Gastrocnemius medialis (tissue), 4 donors: ENCODE data around the gene ARHGDIA. TPM values are rescaled to one million over a fixed set of nuclear protein-coding genes. Genes with fewer than 3 reads are reported as not detected.

Source experiments
- ATAC-seq, 2 donors: fragments of 150-250 bp; one replicate each; pipeline ENCODE4 v1.9.1; 2016
- DNase-seq, 2 donors: peaks; one replicate each; pipeline ENCODE4 v3.0.0-alpha.2; 2019
- H3K27ac ChIP-seq, 4 donors: fragments of 200-600 bp; sonication (generic); 1 replicate in 1 of 4; 2 replicates in 3 of 4; pipeline ENCODE4 v1.5.1; 2016 to 2018; ENCODE audit warnings: mild to moderate bottlenecking in 2 of 4, moderate library complexity in 1 of 4
- H3K27me3 ChIP-seq, 3 donors: fragments of 200-600 bp; sonication (generic) in 2 of 3; 1 replicate in 1 of 3; 2 replicates in 2 of 3; pipeline versions ENCODE4 v1.5.1 to v1.6.0; 2016 to 2019; ENCODE audit warnings: mild to moderate bottlenecking in 1 of 3, moderate library complexity in 1 of 3
- H3K36me3 ChIP-seq, 2 donors: fragments of 200-600 bp; sonication (generic) in 1 of 2; one replicate each; pipeline ENCODE4 v1.5.1; 2017 to 2018
- H3K4me1 ChIP-seq, 2 donors: fragments of 200-600 bp; sonication (generic) in 1 of 2; one replicate each; pipeline ENCODE4 v1.5.1; 2016 to 2017; ENCODE audit warnings: mild to moderate bottlenecking in 2 of 2
- H3K4me3 ChIP-seq, 4 donors: fragments of 200-600 bp; sonication (generic) in 3 of 4; 1 replicate in 1 of 4; 2 replicates in 3 of 4; pipeline ENCODE4 v1.5.1; 2016 to 2019; ENCODE audit warnings: mild to moderate bottlenecking in 2 of 4
- H3K9me3 ChIP-seq, 3 donors: fragments of 200-600 bp; sonication (generic) in 2 of 3; 1 replicate in 1 of 3; 2 replicates in 2 of 3; pipeline ENCODE4 v1.5.1; 2016 to 2019
- POLR2A ChIP-seq, 2 donors: fragments of 450-650 bp; IDR thresholded peaks; one replicate each; pipeline ENCODE4 v1.6.1; 2017; ENCODE audit warnings: antibody characterized with exemption in 2 of 2, mild to moderate bottlenecking in 2 of 2, moderate library complexity in 2 of 2
- in situ Hi-C, 4 donors: fragments of 200-750 bp; cut with MboI; loops; one replicate each; pipeline versions ENCODE4 v1.15.0 to v1.8.0; 2017; ENCODE audit warnings: low sequenced_read_pairs in 4 of 4
- intact Hi-C: fragments of 100-400 bp; cut with DNase I; formaldehyde crosslinking; loops from one replicate; pipeline ENCODE4 v1.15.1; 2023; ENCODE audit warnings: low total_unique reads
- total RNA-seq, 4 donors: library from RNA; depleted of rRNA; stranded (reverse); fragments of >200 nt; gene quantifications; one replicate each; pipeline versions ENCODE4 v1.1.0 to v1.2.3, GENCODE V29; 2016
- TF ChIP-seq, protein P1 (sequence below), 5 experiments: fragments of 450-650 bp in 3 of 5; fragments of 200-600 bp in 2 of 5; sonication (generic) in 2 of 5; IDR thresholded peaks in 4 of 5; conservative IDR thresholded peaks in 1 of 5; 1 replicate in 4 of 5; 2 replicates in 1 of 5; pipeline ENCODE4 v1.5.1; 2016 to 2019; ENCODE audit warnings: antibody characterized with exemption in 5 of 5, mild to moderate bottlenecking in 3 of 5, moderate library complexity in 3 of 5

The ARHGDIA gene
- total RNA-seq, 4 donors from 2014 or later = 52.1 to 122 (median 64.4) TPM

DNA sequence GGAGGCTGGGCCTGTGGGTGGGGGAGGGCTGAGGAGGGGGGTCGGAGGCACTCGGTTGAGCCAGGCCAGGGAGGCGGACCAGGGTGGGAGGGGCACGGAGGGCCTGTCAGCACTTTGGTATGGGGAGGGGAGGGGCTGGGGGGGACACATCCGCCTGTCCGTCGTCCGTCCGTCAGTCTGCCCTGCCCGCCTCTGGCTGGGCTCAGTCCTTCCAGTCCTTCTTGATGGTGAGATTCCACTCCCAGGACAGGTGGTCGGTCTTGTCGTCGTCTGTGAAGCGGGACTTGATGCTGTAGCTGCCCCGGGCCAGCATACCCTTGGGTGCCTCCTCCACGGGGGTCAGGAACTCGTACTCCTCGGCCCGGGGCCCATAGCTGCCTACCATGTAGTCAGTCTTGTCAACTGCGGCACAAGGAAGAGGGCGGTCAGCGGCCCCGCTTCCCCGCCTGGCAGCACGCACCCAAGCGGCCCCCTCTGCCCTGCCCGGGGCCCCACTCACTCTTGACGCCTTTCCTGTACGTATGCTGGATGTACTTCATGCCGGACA is 2.4 kb downstream of the ARHGDIA start:
- intact Hi-C loops = no loop called here
- Histone ChIP-seq H3K4me1 (peaks cover 42 to 54% of the 10 kb centered on the region in 2 donors), H3K27ac (peak overlapping the region; percentile 94 to 99 (median 97)), H3K9me3 (no peaks in the 10 kb centered on the region), H3K4me3 (no peak overlapping the region), H3K27me3 (no peaks in the 10 kb centered on the region), H3K36me3 (peaks cover 0 to 21% of the 10 kb centered on the region in 2 donors)
- TF ChIP-seq, protein P1, sequence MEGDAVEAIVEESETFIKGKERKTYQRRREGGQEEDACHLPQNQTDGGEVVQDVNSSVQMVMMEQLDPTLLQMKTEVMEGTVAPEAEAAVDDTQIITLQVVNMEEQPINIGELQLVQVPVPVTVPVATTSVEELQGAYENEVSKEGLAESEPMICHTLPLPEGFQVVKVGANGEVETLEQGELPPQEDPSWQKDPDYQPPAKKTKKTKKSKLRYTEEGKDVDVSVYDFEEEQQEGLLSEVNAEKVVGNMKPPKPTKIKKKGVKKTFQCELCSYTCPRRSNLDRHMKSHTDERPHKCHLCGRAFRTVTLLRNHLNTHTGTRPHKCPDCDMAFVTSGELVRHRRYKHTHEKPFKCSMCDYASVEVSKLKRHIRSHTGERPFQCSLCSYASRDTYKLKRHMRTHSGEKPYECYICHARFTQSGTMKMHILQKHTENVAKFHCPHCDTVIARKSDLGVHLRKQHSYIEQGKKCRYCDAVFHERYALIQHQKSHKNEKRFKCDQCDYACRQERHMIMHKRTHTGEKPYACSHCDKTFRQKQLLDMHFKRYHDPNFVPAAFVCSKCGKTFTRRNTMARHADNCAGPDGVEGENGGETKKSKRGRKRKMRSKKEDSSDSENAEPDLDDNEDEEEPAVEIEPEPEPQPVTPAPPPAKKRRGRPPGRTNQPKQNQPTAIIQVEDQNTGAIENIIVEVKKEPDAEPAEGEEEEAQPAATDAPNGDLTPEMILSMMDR (IDR thresholded peaks at IDR 0.05 in 4 of 5, conservative IDR thresholded peaks at IDR 0.05 in 1 of 5) = no peak
- TF ChIP-seq POLR2A (IDR thresholded peaks at IDR 0.05) = no peak
- ATAC-seq (no peak), DNase-seq (no peak)
- in situ Hi-C loops = no loop called here

DNA sequence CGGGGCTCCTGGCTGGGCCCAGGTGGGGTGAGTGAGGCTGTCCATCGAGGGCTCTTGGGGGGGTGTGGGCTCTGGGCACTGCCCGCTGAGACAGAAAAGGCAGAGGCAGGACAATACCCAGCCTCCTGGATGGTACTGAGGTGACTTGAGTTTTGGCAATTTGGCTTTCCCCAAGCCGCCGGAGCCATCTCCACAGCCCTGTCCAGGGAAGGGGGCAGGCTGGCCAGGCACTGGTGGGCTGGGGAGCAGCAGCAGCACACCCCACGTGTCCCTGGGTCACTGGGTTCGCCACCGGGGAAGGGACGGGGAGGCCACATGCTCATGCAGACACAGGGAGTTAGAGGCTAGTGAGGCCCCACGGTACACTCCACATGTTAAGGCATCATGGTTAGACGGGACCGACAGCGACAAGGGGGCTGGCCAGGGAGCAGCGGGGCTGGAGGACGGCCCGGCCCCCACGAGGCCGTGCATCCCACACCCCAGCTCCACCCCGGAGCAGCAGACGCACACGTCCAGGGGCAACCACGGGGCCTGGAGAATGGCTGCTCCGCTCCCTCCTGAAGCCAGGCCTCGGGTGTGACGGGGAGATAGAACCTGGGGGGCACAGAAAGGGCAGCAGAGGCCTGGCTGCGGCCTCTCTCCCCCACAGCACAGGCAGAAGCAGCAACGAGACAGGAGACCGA is 3.0 kb downstream of the ARHGDIA start:
- in situ Hi-C loops = no loop called here
- no peaks in the 10 kb centered on the region for H3K27me3 ChIP-seq
- TF ChIP-seq, protein P1 (IDR thresholded peaks at IDR 0.05 in 4 of 5, conservative IDR thresholded peaks at IDR 0.05 in 1 of 5) = no peak
- TF ChIP-seq POLR2A (IDR thresholded peaks at IDR 0.05) = no peak
- H3K27ac ChIP-seq = peak overlapping the region; percentile 94 to 99 (median 97)
- H3K4me1 ChIP-seq = peaks cover 48 to 60% of the 10 kb centered on the region in 2 donors
- no peak for ATAC-seq
- intact Hi-C loops = no loop called here
- no peak overlapping the region for H3K4me3 ChIP-seq
- no peak for DNase-seq
- peaks cover 0 to 21% of the 10 kb centered on the region in 2 donors for H3K36me3 ChIP-seq
- H3K9me3 ChIP-seq = no peaks in the 10 kb centered on the region

DNA sequence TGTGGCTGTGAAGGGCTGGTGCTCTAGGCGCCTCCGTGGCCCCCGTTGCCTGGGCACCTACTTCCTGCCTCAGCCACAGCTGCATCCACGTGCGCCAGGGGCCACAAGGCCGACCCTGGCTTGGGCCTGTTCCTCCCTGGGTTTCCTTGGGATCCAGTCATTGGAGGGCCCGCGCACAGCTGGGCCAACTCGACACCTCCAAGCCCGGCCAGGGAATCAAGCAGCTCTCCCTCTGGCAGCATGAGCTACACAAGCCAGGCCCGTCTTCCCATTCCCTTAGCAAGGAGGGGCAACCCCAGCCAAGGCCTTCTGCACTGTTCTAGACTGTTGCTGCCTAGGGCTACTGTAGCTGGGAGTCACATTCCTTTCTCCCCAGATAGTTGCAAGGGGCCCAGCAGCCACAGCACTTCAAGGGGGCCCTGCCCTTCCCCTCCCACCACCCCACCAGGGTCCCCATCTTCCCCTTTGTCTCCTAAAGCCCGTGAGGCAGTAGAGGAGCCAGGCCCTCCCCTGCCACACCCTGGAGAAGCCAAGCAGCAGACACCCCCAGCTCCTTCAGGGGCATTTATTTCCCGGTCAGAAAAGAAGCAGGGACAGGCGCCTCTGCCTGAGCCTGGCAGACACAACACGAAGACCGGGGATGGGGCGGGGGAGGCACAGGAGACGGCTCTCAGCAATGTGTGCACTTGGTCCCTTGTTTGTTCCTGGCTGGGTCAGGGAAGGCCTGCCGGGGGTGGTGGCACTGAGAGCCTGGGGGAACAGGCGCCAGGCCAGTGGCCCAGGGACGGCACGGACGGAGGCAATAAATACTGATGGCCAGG is 3.8 kb downstream of the ARHGDIA start:
- Histone ChIP-seq H3K4me1 (peaks cover 53 to 61% of the 10 kb centered on the region in 2 donors), H3K36me3 (peaks cover 0 to 21% of the 10 kb centered on the region in 2 donors), H3K4me3 (no peak overlapping the region), H3K27ac (peak overlapping the region; percentile 94 to 99 (median 97)), H3K27me3 (no peaks in the 10 kb centered on the region), H3K9me3 (no peaks in the 10 kb centered on the region)
- ATAC-seq (no peak), DNase-seq (no peak)
- TF ChIP-seq, protein P1 (IDR thresholded peaks at IDR 0.05 in 4 of 5, conservative IDR thresholded peaks at IDR 0.05 in 1 of 5) = no peak
- no peak for TF ChIP-seq POLR2A (IDR thresholded peaks at IDR 0.05)
- in situ Hi-C loops (no loop called here), intact Hi-C loops (no loop called here)

DNA sequence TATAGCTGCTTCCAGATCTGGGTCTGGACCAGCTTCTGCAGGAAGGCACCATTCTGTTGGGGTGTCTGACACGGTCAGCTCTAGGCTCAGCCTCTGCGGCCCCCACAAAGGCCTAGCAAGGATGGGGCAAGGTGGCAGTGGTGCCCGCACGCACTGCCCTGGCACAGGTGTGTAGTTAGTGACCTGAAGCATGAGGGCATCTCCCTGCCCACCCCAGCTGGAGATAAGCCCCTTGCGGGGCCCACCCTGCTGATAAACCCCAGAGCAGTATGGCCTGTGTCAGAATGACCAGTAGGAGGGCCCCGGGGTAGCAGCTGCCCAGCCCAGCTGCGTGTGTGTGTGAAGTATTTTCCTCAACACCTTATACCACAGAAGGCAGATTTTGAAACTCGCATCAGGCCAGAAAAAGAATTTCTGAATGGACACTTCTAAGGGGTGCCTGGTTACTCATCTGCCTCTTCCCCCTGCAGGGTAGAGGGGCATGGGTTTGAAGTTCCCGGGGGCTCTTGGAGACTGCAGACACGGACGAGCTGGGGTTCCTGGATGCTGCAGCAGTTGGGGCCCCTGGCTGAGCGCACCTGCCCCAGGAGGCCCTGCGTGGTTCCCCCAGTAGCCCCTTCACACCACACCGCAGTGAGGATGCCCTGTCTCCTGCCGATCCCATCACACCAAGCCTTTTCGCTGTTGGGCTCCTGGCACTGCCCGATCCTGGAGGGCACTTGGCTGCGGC is 4.5 kb downstream of the ARHGDIA start:
- Histone ChIP-seq H3K27me3 (no peaks in the 10 kb centered on the region), H3K36me3 (peaks cover 0 to 21% of the 10 kb centered on the region in 2 donors), H3K27ac (peak overlapping the region; percentile 94 to 99 (median 97)), H3K4me1 (peaks cover 55 to 62% of the 10 kb centered on the region in 2 donors), H3K9me3 (no peaks in the 10 kb centered on the region), H3K4me3 (no peak overlapping the region)
- ATAC-seq (no peak), DNase-seq (no peak)
- in situ Hi-C loops (no loop called here), intact Hi-C loops (no loop called here)
- TF ChIP-seq POLR2A (IDR thresholded peaks at IDR 0.05) = no peak
- TF ChIP-seq, protein P1 (IDR thresholded peaks at IDR 0.05 in 4 of 5, conservative IDR thresholded peaks at IDR 0.05 in 1 of 5) = no peak
